NCI-H524 (cell line): ENCODE measurements around the gene DYNLT3.

Experiments
- DNase-seq, 2 experiments: peaks; one replicate each; lab custom pipeline; 2025; lab: John Stamatoyannopoulos, UW

The DYNLT3 gene

DNA sequence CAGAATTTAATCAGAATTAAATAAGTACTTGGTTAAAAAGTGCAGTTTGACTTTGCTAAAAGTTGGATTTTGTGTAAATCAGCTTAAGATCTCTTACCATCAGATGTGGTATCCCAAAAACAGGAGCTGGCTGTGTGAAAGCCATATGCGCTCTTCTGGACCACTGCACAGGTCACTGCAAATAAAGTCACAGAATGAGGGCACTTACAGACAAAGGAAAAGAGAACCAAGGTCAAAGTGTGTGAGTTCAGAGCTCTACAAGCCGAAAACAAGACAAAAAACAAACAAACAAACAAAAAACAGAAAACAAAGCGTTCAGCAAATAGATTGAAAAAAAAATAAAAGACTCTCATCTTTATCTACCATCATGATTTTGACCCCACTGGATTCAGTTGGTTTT is 6.4 kb downstream of the DYNLT3 start:
- no peak for DNase-seq

DNA sequence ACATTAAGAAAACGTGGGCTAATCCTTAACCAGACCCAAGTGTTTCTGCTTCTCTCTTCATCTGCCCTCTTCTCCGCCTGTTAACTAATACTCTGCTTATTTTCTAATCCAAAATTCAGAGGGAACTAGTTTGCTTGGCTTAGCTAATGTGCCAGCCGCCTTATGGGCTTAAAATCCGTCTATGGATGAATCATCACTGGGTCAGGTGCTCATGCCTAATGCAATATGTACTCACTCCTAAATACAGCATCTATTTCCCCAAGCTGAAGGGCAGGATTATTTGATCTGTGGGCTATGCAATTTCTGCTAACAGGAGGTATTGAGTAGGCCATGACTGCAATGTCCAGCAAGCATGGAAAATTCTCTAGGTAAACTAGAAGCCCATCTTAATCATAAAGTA is 12.4 kb downstream of the DYNLT3 start:
- DNase-seq = peak in 1 of 2 experiments; percentile 48

DNA sequence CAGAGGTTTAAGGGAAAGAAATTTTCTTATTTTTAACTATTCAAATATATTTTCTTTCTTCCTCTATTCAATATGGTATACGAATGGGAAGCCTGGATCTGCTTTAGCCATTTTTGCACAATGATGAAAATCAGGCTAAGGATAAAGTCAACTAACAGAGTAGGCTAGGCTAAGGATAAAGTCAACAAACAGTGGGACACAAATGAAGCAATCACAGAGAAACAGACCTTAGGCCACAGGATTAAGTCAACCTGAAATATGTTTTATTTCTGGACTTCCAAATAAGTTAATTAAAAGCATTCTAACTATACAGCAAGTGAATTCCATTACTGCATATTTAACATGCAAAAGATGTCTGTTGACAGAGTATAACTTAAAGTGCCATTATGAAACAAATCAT is 17.0 kb downstream of the DYNLT3 start:
- DNase-seq = no peak

DNA sequence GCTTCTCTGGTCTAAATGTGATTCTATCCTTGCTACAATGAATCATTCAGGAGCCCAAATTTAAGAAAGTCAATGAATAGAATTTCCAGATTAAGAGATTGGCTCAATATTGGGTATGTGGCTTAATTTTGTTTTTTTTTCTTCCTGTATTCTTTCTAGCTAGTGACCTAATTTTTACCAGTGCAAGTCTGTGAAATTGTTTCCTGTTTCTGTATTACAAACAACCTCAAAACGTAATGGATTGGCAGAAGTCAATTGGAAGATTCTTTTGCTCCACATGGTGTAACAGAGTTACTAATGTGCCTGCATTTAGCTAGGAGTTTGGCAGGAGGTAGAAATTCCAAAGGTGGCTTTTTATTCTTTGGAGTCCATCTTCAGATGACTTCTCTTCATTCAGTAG is 17.6 kb downstream of the DYNLT3 start:
- DNase-seq = no peak

DNA sequence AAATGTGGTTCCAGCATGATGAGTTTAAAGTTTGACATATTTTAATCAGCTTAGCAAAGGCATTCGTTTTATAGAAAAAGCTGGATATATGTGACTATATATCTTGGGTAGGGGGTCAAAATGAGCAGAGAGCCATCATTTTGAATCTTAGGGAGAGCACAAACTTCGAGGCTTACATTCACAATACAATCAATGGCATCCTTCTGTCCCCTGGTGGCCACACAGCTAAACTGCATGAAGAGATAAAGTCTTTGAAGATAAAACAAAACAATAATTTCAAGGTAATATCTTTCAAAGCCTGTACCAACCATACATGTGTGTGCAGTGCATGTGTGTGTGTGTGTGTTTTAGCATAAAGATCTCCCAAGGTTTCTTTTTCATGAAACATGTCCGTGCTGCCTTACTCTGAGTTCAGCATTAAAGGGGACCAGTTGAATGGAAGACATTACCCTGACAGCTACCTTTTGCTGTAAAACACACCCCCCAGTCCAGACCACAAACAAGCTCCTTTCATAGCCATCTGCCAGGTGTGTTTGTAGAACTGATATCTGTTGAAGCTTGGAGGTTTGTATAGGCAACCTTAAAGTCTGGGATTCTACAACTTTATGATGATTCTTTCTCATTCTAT is 22.0 kb downstream of the DYNLT3 start:
- DNase-seq = peak in 1 of 2 experiments; percentile 29

DNA sequence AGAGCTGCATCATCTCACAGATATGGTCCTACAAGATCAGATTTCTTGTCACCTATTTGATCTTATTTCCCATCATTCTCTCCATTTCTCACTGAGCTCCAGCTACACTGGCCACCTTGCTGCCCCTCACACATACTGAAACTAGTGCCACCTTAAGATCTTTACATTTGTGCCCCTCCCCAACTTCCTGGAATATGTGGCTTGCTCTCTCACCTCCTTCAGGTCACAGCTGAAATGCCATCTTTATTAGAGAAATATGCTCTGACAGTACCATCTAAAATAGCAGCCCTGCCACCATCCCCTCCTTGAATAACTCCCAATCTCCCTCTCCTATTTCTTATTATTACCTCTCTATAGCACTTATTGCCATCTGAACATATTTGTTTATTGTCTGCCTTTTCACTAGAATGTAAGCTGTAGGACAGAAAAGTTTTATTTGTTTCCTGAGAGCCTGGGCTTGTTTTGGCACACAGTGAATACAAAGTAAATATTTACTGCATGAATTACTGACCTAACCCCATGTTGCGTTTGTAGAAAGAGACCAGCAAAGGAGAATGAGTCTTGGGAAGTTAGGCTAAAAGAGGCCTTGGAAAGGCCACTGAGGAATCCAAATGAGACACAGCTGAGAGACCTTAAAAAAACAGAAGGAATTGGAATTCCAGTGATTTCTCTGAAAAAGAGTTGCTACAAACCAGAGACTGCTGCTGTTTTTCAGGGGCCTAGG is 22.7 kb downstream of the DYNLT3 start:
- DNase-seq = no peak

DNA sequence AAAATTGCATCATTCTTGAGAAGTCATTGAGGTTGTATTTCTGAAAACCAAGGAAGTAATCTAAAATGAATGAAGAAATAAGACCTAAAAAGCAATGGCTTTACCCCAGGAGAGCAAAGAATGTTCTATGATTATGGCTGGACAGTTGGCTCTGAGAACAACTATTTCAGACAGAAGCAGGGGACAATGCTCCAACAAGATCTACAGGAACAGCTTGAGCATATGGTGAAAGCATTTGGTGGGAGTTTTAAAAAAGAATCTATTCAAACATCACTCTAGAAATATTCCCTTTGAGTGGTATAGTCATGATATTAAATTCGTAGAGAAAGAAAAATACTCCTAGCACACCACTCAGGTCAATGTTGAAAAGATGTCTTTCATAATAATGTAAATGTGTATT is 26.7 kb downstream of the DYNLT3 start:
- peak in 1 of 2 experiments; percentile 13 for DNase-seq

DNA sequence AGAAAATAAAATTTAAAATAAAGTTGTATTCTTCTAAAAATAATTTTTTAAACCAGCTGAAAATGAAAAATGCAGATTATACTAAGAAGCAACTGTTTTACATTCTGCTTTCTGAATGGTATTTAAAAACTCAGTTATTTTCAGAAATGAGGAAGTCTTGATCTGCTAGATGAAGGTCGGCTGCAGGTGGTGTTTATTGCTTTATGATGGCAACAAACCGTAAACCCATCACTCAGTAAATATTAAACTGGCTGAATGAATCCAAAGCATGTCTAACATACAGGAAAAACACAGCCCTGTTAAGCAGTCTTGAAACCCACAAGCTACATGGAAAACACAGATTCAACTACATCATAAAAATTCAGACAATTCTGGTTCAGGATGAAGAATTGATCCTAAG is 29.3 kb downstream of the DYNLT3 start:
- DNase-seq = no peak

DNA sequence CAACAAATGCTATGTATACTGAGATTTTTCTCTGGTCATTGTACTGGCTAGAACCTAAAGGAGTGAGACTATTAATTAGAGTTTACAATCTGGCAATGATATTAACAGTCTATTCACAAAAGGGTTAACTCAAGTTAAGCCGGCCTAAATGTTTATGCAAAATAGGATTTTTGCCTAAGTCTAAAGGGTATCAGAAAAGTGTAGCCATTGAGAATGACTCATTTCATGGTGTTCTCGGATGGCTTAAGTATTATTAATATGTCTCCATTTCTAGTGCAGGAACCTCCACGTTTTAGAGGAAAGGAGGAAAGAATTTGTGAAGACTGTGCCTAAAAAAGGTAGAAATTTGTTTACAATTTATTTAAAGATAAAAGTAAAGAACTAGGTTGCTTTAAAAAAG is 29.8 kb downstream of the DYNLT3 start:
- DNase-seq = no peak

DNA sequence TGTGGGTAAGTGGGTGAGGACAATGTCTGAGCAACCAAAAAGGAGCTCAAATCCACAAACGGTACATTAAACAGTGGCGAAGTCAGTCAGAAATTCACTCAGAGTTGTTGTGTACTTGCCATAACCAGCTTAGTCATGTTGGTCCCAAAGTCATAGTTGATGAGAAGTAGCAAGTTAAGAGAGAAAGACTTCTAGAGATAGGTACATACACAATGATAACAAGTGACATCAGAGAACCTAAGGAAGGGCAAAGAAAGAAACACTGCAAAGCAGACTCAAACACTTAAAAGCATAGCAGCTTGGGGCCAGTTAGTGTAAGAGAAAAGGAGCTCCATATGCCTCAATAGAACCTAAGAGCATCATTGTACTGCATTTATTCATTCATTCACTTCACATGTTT is 30.2 kb downstream of the DYNLT3 start:
- DNase-seq = no peak

DNA sequence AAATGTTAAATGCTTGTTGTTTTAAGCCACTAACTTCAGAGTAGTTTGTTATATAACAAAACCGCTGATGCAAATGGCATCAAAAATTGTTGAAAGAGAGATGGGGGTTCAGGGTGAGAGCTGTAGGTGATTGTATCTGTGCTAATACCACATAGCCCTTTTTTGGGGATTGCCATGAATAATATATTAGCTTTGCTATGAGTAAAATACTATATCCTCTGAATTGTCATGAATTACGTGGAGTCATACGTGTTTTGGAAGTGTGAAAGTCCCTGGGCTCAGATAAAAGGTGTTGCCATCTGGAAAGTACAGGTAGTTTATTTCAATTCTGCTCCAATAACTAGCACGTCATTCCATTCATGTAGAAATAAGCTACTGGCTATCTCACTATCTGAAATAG is 30.6 kb downstream of the DYNLT3 start:
- DNase-seq = no peak

DNA sequence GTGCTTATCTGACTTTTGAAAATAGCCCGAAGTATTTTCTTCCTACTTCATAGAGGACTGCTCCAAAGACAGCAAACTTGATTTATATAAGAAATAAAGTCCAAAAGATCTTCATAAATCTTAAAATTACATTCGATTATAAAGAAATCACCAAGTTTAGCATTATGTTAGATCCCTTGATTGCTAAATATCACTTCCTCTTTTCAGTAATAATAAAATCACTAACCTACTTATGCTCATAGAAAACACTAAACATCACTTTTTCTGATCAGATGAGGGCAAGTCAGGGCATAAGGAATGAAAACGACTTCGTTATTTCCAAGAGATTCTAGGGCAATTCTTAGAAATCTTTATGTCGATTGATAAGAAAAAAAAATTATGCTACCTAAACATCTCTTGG is 32.0 kb downstream of the DYNLT3 start:
- no peak for DNase-seq

DNA sequence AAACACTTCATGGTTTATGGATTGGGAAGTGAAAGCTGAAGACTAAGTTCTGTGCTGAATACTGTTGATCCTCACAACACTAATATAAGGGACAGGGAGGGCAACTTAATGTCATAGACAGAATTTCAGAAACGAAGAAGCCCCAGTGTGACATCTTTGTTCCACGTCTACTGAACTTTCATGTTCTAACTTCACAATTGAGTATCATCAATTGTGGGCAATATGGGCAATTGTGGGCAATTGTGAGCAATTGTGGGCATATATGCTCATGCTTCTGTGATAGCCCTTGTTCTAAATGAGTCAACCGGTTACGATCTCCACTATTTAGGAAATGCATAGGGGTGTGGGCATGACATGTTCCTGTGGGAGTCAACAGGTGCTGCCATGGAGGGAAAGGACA is 33.8 kb downstream of the DYNLT3 start:
- no peak for DNase-seq

DNA sequence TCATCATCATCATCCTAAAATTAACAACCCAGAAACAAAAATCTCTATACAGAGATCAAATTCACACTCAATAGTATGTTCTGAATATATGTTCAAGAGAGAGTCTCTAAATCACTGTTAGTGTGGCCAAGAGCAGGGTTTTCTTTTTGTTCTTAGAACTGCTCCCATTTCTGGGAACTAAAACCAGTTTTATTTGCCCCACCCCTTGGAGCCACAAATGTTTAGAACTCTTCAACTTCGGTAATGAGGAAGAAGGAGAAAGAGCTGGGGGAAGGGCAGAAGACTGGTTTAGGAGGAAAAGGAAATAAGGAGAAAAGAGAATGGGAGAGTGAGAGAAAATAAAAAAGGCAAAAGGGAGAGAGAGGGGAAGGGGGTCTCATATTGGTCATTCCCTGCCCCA is 35.3 kb downstream of the DYNLT3 start:
- DNase-seq = no peak

DNA sequence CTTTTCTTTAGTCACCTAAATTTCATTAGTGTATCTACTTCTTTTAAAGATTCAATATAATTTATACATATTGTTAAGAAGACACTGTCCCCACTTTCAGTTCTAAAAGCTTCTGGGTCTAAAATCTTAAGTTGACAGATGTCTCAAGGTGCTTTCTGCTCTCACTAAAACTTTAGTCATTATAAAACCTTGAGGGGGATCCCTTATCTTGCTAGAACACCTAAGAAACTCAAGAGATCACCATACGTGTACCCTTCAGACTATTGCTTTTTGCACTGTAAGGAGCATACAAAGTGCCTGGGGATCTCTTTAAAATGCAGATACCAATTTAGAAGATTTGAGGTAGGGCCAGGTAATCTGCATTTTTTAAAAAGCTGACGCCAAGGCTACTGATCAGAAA is 37.4 kb downstream of the DYNLT3 start:
- no peak for DNase-seq

DNA sequence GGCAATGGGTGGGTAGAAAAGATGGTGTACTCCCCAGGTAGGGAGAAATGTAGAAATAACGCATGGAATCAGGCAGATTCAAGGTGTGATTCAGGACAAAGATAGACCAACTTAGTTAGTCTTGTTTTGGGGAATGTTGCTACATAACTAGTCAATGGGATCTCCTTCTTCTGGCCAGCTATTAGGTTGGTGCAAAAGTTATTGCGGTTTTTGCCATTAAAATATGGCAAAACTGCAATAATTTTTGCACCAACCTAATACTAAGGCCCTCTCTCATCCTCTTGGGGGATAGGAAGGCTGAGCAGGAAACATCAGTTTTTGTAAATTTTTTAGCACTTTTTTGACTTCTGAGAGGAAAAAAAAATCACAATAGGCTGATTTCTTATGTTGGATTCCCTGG is 44.3 kb downstream of the DYNLT3 start:
- no peak for DNase-seq

DNA sequence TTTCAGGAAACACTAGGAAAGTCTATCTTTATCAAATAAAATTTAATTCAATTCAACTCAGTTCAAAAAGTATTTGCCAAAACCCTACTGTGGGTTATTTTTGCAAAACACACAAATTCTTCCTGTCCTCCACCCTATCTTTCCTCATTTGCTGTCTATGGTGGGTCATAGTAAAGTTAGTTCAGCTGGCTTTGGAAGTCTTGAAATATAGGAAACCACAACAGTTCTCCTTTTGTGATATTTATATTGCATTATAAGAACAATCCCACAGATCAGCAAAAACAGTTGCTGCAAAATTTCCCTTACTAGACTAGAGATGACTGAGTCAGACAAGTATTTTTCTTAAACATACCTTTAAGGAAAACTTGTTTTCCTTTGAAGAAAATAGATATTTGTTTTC is 45.3 kb downstream of the DYNLT3 start:
- no peak for DNase-seq

DNA sequence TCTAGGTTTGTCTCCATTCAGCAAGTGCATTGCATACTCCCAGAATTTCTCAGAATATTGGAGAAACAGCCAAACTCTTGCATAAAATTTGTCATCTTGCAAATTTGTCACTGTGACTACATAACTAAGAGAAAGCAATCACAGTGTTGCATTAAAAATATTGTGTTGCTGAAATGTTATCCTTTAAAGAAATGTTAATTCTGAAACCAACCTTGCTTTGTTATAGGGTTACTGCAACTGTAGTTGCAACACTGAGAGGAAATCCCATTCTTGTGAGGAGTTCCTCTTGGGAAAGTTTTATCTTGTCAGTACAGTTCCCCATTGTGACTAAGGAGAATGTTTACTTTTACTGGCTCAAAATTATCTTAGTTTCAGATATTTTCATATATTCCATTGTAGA is 46.7 kb downstream of the DYNLT3 start:
- DNase-seq = no peak

DNA sequence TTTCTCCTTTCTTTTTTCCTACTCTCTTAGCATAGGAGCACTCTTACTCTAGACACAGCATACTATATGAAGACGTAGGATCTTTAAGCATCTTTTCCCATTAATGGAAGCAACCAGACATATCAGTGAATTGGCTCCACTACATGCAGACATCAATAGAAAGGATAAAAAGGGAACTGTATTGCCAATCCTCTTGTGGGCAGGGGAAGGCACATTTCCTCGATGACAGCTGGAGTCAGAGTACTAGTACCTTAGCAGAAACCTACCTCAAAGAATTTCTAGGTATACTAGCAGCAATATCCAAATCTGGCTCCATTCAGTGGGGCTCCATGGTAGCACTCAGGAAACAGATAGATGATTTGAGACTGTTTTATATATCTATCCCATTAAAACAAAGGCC is 47.4 kb downstream of the DYNLT3 start:
- no peak for DNase-seq

DNA sequence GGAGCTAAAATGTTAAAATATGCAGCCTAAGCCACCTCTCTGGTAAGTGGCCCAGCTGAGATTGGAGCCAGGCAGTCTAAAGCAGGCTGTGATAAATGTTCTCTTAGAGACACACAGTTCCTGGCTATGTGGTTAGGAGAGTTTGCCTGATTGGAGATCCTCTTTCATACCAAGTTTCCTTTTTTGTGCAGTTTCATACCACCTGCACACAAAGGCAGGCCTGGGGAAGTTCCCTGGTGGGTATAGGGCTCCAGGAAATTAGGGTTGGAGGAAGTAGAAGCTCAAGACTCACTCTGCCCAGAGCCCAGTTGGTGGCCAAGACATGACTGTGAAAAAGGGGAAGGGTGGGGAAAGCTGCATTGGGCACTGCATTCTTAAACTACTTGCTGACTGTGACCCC is 50.6 kb downstream of the DYNLT3 start:
- DNase-seq = no peak

DNA sequence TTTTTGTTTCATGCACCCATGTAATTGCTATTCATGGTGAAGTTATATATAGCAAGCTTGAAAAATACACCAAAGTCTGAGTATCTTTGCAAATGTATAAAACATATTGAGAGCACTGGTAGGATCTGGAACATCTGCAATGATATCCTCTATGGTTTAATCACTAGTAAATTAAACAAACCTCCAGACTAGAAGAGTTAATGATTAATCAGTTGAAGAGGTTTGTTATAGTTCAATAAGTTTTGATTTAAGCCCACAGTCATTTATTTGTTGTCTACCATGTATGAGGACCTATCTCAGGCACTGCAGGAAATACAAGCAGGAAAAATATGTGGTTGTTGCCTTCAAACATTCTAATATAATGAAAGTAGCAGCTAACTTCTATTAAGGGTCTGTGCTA is 51.1 kb downstream of the DYNLT3 start:
- DNase-seq = no peak
